ENCODE measurements around the gene FBXL2. TPM values are rescaled to one million over a fixed set of nuclear protein-coding genes. Genes with fewer than 3 reads are reported as not detected.

FBXL2 gene
- total and polyA plus RNA-seq, 3 donors from 2014 or later = 24.8 to 55.7 (median 38.3) TPM

DNA sequence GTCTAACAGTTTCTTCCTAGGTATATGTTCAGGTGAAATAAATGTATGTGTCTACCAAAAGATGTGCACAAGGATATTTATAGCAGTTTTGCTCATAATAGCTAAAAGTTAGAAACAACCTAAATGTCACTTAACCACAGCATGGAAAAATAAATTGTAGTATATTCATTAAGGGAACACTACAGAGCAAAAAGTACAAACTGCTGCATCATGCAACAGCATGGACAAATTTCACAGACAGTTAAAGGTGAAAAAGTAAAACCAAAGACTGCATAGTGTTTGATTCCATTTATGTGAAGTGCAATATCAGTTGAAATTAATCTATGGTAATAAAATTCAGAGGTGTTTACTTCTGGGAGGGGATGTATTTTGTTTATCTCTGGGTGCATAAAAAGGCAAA, 62.5 kb downstream of the FBXL2 start:
- H3K9me3 ChIP-seq = no peaks in the 10 kb centered on the region
- no peak for DNase-seq
- TF ChIP-seq CTCF (IDR thresholded peaks at IDR 0.05) = no peak
- no peak for TF ChIP-seq POLR2A (IDR thresholded peaks at IDR 0.05)
- H3K27ac ChIP-seq = no peak overlapping the region
- no peaks in the 10 kb centered on the region for H3K27me3 ChIP-seq
- H3K4me1 ChIP-seq = no peaks in the 10 kb centered on the region
- intact Hi-C loops (cut with DNase I; ENCODE audit: low total_unique reads) = no loop called here
- H3K4me3 ChIP-seq = no peak overlapping the region
- no peaks in the 10 kb centered on the region for H3K36me3 ChIP-seq (ENCODE audit: low read depth, missing control alignments)

DNA sequence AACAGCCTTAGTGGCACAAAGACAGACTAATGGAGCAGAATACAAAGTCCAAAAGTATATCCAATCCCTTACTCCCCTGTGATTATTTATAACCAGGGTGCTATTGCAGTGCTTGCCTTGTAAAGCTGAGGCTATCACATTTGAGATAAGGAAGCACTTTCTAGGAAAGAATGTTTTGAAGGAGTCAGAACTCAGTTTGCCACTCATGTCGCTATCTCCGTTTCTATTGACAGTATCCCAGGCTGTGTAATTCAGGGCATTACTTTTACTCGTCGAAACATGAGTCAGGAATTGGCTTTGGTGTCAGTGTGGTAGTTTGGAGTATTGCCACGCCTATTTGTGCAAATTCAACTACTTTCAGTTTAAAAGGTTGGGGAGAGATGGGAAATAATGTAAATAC, 78.4 kb downstream of the FBXL2 start:
- WGBS, 2 donors = 44 to 50% methylated on average over 5 of the region's 5 CpGs
- Histone ChIP-seq H3K27ac (no peak overlapping the region), H3K27me3 (no peaks in the 10 kb centered on the region), H3K9me3 (no peaks in the 10 kb centered on the region), H3K4me3 (no peak overlapping the region), H3K4me1 (no peaks in the 10 kb centered on the region), H3K36me3 (ENCODE audit: low read depth, missing control alignments) (no peaks in the 10 kb centered on the region)
- DNase-seq = no peak
- TF ChIP-seq CTCF (IDR thresholded peaks at IDR 0.05) = no peak
- TF ChIP-seq POLR2A (IDR thresholded peaks at IDR 0.05) = no peak
- intact Hi-C loops (cut with DNase I; ENCODE audit: low total_unique reads) = no loop called here

GRCh38 chr3:33358172-33358781, 81.0 kb downstream of the FBXL2 start:
- 83 to 92% methylated on average over 4 of the region's 4 CpGs for WGBS, 2 donors
- Histone ChIP-seq H3K36me3 (ENCODE audit: low read depth, missing control alignments) (no peaks in the 10 kb centered on the region), H3K4me3 (no peak overlapping the region), H3K27me3 (no peaks in the 10 kb centered on the region), H3K9me3 (no peaks in the 10 kb centered on the region), H3K27ac (no peak overlapping the region), H3K4me1 (no peaks in the 10 kb centered on the region)
- DNase-seq = no peak
- TF ChIP-seq POLR2A (IDR thresholded peaks at IDR 0.05) = no peak
- intact Hi-C loops (cut with DNase I; ENCODE audit: low total_unique reads) = no loop called here

DNA sequence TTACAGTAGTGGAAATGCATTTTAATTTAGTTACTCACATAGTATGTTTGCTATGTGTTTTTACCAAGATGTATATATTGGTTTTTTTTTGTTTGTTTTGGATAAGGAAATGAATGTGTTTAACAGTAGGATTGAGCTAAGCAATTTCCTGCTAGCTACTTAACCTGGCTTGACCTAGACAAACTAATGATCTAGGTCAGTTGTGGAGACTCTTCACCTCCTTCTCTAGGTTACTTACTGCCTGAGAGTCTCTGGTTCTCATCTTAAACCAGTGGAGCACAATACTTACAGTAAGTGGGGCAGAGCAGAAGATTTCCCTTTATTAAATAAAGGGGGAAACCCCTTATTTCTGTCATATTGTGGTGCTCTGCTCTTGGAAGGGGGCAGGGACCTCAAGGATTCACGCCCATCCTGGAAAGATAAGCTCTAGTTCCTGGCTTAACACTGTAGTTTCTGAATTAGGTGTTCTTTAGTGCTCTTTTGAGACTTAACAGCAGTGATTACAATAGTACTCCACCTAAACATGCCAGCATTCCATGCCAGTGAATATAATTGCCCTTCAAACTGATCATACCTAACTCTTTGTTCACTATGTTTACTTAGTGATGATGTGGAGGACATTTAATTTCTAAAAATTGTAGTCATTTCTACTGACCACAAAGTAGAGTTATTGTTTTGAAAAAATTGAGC, 83.0 kb downstream of the FBXL2 start:
- no peak for TF ChIP-seq POLR2A (IDR thresholded peaks at IDR 0.05)
- no peak for TF ChIP-seq CTCF (IDR thresholded peaks at IDR 0.05)
- Histone ChIP-seq H3K27me3 (no peaks in the 10 kb centered on the region), H3K9me3 (no peaks in the 10 kb centered on the region), H3K4me1 (no peaks in the 10 kb centered on the region), H3K36me3 (ENCODE audit: low read depth, missing control alignments) (no peaks in the 10 kb centered on the region), H3K4me3 (no peak overlapping the region), H3K27ac (no peak overlapping the region)
- WGBS, 2 donors = 58 to 62% methylated on average over 1 of the region's 1 CpG
- no peak for DNase-seq
- intact Hi-C loops (cut with DNase I; ENCODE audit: low total_unique reads) = no loop called here

DNA sequence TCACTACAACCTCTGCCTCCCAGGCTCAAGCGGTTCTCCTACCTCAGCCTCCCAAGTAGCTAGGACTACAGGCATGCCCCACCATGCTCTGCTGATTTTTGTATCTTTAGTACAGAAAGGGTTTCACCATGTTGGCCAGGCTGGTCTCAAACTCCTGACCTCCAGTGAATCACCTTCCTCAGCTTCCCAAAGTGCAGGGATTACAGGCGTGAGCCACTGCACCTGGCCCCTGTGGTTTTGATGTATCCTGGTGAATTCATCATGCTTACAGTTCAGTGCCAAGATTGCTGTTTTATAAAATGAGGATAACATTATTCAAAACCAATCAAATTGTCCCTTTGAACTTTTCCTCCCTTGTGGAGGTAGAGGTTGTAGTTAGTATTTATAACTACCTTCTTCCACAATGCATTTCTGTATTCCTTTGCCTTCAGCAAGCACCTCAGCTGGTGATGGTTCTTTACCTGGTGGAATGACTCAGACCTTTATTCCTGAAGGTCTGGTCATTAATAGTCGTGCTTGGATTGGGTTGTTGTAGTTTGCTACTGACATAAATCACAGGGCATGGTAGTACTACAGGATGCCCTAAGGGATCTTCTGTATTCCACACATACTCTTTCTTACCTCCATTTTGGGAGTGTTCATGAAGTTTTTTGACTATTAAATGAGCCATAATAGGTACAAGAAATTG, 86.0 kb downstream of the FBXL2 start:
- DNase-seq = no peak
- no peak overlapping the region for H3K27ac ChIP-seq
- no peaks in the 10 kb centered on the region for H3K9me3 ChIP-seq
- H3K4me1 ChIP-seq = no peaks in the 10 kb centered on the region
- H3K27me3 ChIP-seq = no peaks in the 10 kb centered on the region
- no peaks in the 10 kb centered on the region for H3K36me3 ChIP-seq (ENCODE audit: low read depth, missing control alignments)
- intact Hi-C loops (cut with DNase I; ENCODE audit: low total_unique reads) = no loop called here
- no peak for TF ChIP-seq POLR2A (IDR thresholded peaks at IDR 0.05)
- TF ChIP-seq CTCF (IDR thresholded peaks at IDR 0.05) = no peak
- 88 to 90% methylated on average over 3 of the region's 3 CpGs for WGBS, 2 donors
- H3K4me3 ChIP-seq = no peak overlapping the region

Measured in testis (tissue), 3 donors.